Measurements from ENCODE around the gene ATP2B2.

ATP2B2 gene

DNA sequence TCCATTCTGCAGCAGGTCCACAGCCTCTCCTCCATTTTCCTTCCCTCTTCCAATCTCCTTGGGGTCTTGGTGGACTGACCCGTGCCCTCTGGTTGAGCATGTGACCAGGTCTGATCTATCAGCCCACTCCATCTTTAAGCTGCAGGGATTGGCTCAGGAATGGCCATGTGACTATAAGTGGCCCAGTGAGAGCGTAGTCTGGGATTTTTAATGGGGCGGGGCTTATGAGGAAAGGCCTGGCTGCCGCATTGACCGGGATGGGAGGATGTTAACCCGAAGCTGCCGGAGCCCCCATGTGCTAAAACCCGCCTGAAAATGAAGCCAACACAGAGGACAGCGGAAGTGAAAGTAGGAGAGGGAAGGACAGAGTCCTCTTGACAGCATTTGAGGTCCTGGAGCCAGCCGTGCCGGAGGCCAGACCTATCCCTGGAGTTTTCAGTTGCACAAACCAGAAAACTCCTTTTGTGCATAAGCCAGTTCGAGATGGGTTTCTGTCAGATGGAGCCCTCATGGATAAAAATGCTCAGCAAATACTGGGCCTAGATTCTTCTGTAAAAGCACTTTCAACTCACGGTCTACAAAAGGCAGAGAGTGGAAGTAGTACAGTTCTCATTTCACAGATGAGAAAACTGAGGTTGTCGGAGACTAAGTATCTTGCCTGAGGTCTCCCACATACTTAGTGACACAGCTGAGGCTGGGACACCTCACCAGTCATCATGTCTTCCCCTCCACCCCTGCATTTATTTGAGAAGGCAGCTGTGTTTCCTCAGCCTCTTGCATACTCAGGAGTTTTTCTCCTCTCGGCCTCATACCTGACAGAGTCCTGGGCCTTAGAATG, 61.9 kb downstream of the ATP2B2 start:
- DNase-seq: no peak

DNA sequence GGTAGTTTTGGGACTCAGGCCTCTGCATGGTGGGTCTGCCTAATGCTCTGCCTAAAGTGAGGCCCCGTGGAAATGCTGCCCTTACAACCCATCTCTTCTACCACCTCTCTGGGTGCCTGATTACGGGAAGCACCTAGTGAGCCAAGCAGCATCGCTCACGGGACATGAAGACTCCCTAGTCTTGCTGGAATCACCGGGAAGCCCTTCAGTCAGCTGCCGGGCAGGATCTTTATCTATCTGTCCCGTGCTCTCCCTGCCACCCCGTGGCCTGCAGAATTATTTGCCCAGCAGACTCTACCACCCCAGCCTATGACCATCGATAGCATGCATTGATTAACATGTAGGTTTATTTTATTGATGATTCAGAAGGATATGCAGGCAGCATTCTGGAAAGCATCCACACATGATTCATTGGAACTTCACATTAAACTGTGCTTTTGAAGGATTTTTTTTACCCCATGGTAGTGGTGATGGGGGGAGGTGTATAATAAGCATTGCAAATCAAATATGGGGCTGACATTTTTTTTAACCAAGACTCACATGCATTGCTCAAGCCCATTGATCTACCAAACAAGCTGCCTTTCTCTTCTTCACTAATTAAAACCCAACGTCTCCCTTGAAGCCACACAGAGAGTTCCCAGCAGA, 63.1 kb downstream of the ATP2B2 start:
- Histone ChIP-seq H3K4me3 (ENCODE audit: low read depth in 1 of 2, low read length in 2 of 2) (no peak overlapping the region), H3K4me1 (ENCODE audit: insufficient read depth, low read length) (no peaks in the 10 kb centered on the region), H3K27ac (ENCODE audit: low read length) (no peak overlapping the region), H3K36me3 (ENCODE audit: insufficient read depth, low read length) (no peaks in the 10 kb centered on the region), H2AFZ (ENCODE audit: low read depth, low read length) (no peak overlapping the region), H4K20me1 (ENCODE audit: insufficient read depth, low read length) (no peaks in the 10 kb centered on the region), H3K27me3 (ENCODE audit: insufficient read depth, low read length, poor library complexity) (peaks cover 3% of the 10 kb centered on the region), H3K9me3 (ENCODE audit: insufficient read depth, low read length, severe bottlenecking) (no peaks in the 10 kb centered on the region), H3K4me2 (ENCODE audit: insufficient read depth, low read length) (no peak overlapping the region), H3K79me2 (ENCODE audit: insufficient read depth, low read length) (no peaks in the 10 kb centered on the region), H3K9ac (ENCODE audit: low read depth, low read length) (no peak overlapping the region)
- DNase-seq (no peak), ATAC-seq (ENCODE audit: insufficient read depth, low read depth) (no peak)
- TF ChIP-seq EZH2 (IDR thresholded peaks at IDR 0.05; ENCODE audit: borderline replicate concordance, low read depth, low read length, severe bottlenecking): no peak
- TF ChIP-seq, protein P1, sequence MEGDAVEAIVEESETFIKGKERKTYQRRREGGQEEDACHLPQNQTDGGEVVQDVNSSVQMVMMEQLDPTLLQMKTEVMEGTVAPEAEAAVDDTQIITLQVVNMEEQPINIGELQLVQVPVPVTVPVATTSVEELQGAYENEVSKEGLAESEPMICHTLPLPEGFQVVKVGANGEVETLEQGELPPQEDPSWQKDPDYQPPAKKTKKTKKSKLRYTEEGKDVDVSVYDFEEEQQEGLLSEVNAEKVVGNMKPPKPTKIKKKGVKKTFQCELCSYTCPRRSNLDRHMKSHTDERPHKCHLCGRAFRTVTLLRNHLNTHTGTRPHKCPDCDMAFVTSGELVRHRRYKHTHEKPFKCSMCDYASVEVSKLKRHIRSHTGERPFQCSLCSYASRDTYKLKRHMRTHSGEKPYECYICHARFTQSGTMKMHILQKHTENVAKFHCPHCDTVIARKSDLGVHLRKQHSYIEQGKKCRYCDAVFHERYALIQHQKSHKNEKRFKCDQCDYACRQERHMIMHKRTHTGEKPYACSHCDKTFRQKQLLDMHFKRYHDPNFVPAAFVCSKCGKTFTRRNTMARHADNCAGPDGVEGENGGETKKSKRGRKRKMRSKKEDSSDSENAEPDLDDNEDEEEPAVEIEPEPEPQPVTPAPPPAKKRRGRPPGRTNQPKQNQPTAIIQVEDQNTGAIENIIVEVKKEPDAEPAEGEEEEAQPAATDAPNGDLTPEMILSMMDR (IDR thresholded peaks at IDR 0.05; ENCODE audit: borderline replicate concordance, extremely low read depth, low read length, poor library complexity, severe bottlenecking): no peak

More for the DNA sequence above, 61.9 kb downstream of the ATP2B2 start:
- H3K4me2 ChIP-seq (ENCODE audit: insufficient read depth, low read length): no peak overlapping the region
- TF ChIP-seq EZH2 (IDR thresholded peaks at IDR 0.05; ENCODE audit: borderline replicate concordance, low read depth, low read length, severe bottlenecking): no peak
- TF ChIP-seq, protein P1 (IDR thresholded peaks at IDR 0.05; ENCODE audit: borderline replicate concordance, extremely low read depth, low read length, poor library complexity, severe bottlenecking): no peak
- no peaks in the 10 kb centered on the region for H3K79me2 ChIP-seq (ENCODE audit: insufficient read depth, low read length)
- no peaks in the 10 kb centered on the region for H3K36me3 ChIP-seq (ENCODE audit: insufficient read depth, low read length)
- no peaks in the 10 kb centered on the region for H3K4me1 ChIP-seq (ENCODE audit: insufficient read depth, low read length)
- no peak overlapping the region for H3K4me3 ChIP-seq (ENCODE audit: low read depth in 1 of 2, low read length in 2 of 2)
- H3K27me3 ChIP-seq (ENCODE audit: insufficient read depth, low read length, poor library complexity): no peaks in the 10 kb centered on the region
- H4K20me1 ChIP-seq (ENCODE audit: insufficient read depth, low read length): no peaks in the 10 kb centered on the region
- H3K9ac ChIP-seq (ENCODE audit: low read depth, low read length): no peak overlapping the region
- H3K9me3 ChIP-seq (ENCODE audit: insufficient read depth, low read length, severe bottlenecking): no peaks in the 10 kb centered on the region
- no peak overlapping the region for H2AFZ ChIP-seq (ENCODE audit: low read depth, low read length)
- no peak for ATAC-seq (ENCODE audit: insufficient read depth, low read depth)
- H3K27ac ChIP-seq (ENCODE audit: low read length): no peak overlapping the region

DNA sequence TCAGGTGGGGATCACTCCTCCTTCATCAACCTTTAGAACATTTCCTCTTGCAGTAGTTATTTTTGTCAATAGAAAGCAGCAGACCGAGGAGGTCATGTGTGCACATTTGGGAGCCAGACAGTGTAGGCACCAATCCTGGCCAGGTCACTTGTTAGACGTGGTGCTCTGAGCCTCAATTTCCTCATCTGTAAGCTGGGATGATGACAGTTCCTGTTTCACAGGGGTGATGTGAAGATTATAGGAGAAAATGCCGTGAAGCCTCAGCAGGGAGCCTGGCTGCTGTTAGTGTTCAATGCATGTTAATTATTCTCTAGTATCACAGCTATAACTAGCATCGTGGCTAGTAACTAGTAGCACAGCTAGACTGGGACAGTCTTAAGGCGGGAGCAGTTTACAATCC, 64.7 kb downstream of the ATP2B2 start:
- H4K20me1 ChIP-seq (ENCODE audit: insufficient read depth, low read length): no peaks in the 10 kb centered on the region
- DNase-seq (no peak), ATAC-seq (ENCODE audit: insufficient read depth, low read depth) (no peak)
- H3K27ac ChIP-seq (ENCODE audit: low read length): no peak overlapping the region
- no peak overlapping the region for H2AFZ ChIP-seq (ENCODE audit: low read depth, low read length)
- no peaks in the 10 kb centered on the region for H3K9me3 ChIP-seq (ENCODE audit: insufficient read depth, low read length, severe bottlenecking)
- H3K79me2 ChIP-seq (ENCODE audit: insufficient read depth, low read length): no peaks in the 10 kb centered on the region
- no peak overlapping the region for H3K4me3 ChIP-seq (ENCODE audit: low read depth in 1 of 2, low read length in 2 of 2)
- no peak overlapping the region for H3K9ac ChIP-seq (ENCODE audit: low read depth, low read length)
- no peak overlapping the region for H3K4me2 ChIP-seq (ENCODE audit: insufficient read depth, low read length)
- no peak for TF ChIP-seq EZH2 (IDR thresholded peaks at IDR 0.05; ENCODE audit: borderline replicate concordance, low read depth, low read length, severe bottlenecking)
- TF ChIP-seq, protein P1 (IDR thresholded peaks at IDR 0.05; ENCODE audit: borderline replicate concordance, extremely low read depth, low read length, poor library complexity, severe bottlenecking): no peak
- H3K36me3 ChIP-seq (ENCODE audit: insufficient read depth, low read length): no peaks in the 10 kb centered on the region
- peaks cover 3% of the 10 kb centered on the region for H3K27me3 ChIP-seq (ENCODE audit: insufficient read depth, low read length, poor library complexity)
- no peaks in the 10 kb centered on the region for H3K4me1 ChIP-seq (ENCODE audit: insufficient read depth, low read length)
